Retina (tissue), 1 donor: Measurements from ENCODE around the gene TNRC6A.
"Not testable (repeated sequence)": the region's sequence is repeated elsewhere in the genome, so short reads cannot be mapped to it uniquely, and the experiment has no call there.

Source experiments
- DNase-seq: peaks from one replicate; pipeline ENCODE4 v3.0.0-alpha.2; 2016

Gene TNRC6A

GRCh38 chr16:24848065-24848464 is 118.6 kb downstream of the TNRC6A start:
- no peak for DNase-seq

GRCh38 chr16:24849641-24850040 is 120.2 kb downstream of the TNRC6A start:
- DNase-seq = no peak

- DNase-seq = no peak
Measured at GRCh38 chr16:24850289-24850938, 121.0 kb downstream of the TNRC6A start.

DNA sequence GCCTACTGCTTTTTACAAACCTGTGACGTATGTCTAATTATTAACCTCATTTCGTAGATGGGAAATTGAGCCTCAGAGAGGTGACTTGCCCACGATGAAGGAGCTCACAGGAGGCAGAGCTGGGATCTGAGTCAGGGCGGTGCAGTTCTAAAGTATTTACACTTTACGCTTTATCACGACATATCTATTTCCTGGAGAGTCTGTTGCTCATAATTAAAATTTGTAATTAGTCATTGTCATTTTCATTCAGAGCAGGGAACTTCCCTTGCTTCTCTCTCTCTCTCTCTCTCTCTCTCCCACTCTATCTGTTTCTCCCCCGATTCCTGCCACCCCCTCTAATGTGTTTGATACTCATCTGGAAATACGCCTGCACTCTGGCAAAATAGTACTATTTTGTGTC is 122.2 kb downstream of the TNRC6A start:
- no peak for DNase-seq

DNA sequence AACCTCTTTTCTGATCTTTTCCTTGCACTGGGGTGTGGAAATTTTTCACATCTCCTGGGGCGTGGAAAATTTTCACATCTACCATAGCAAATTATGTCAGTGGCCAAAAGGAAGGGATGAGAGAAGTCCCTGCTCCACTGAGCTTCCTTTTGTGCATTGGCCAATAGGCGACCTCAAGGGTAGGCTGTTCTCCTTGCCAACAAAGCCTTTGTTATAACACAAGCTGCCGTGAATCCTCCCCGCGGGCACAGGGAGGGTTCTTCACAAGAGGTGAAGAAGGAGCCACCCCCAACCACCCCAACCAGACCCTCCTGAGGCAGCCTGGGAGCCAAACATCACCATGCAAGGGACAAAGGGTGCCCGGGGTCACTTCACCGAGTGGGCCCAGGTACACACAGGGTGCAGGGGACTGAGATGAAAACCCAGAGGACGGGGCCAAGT is 122.8 kb downstream of the TNRC6A start:
- no peak for DNase-seq

DNA sequence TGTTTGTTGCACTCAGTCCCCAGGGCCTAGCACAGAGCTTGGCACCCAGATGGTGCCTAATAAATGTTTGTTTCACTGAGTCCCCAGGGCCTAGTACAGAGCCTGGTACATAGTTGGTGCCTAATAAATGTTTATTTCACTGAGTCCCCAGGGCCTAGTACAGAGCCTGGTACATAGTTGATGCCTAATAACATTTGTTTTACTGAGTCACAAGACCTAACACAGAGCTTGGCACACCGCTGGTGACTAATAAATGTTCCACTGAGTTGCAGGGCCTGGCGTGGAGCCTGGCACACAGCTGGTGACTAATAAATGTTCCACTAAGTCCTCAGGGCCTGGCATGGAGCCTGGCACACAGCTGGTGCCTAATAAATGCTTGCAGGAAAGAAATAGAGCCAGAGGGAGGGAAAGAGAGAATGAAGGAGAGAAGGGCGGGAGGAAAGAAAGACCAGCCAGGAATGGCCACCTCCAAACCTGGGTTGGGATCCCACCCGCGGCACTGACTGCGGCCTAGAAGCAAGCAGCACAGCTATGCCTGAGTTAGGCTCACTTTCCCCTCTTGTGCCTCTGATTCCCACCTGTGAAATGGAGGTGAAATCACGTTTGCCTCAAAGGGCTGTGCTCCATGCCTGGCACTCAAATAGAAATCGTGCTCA is 123.8 kb downstream of the TNRC6A start:
- DNase-seq = no peak

GRCh38 chr16:24853830-24854229 is 124.4 kb downstream of the TNRC6A start:
- peak; percentile 5 for DNase-seq

GRCh38 chr16:24854607-24855171 is 125.2 kb downstream of the TNRC6A start:
- no peak for DNase-seq

DNA sequence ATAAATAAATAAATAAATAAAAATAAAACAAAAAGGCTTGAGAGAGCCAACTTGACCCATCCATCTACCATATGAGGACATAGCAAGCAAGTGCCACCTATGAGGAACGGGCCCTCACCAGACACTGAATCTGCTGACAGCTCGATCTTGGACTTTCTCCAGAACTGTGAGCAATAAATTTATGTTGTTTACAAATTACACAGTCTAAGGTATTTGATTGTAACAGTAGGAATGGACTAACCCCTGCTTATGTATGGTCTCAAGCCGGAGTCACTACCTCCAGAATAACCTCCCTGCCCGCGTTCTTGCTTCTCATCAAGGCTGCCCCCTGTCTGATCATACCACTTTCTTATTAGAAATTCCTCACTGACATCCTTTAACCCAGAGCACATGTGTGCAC is 126.2 kb downstream of the TNRC6A start:
- DNase-seq = no peak

- not testable (repeated sequence) for DNase-seq
Measured at GRCh38 chr16:24856871-24857270, 127.4 kb downstream of the TNRC6A start.

- DNase-seq = peak; percentile 42
Measured at GRCh38 chr16:24858219-24859041, 129.0 kb downstream of the TNRC6A start.

- DNase-seq = no peak
Measured at GRCh38 chr16:24861461-24861860, 132.0 kb downstream of the TNRC6A start.

DNA sequence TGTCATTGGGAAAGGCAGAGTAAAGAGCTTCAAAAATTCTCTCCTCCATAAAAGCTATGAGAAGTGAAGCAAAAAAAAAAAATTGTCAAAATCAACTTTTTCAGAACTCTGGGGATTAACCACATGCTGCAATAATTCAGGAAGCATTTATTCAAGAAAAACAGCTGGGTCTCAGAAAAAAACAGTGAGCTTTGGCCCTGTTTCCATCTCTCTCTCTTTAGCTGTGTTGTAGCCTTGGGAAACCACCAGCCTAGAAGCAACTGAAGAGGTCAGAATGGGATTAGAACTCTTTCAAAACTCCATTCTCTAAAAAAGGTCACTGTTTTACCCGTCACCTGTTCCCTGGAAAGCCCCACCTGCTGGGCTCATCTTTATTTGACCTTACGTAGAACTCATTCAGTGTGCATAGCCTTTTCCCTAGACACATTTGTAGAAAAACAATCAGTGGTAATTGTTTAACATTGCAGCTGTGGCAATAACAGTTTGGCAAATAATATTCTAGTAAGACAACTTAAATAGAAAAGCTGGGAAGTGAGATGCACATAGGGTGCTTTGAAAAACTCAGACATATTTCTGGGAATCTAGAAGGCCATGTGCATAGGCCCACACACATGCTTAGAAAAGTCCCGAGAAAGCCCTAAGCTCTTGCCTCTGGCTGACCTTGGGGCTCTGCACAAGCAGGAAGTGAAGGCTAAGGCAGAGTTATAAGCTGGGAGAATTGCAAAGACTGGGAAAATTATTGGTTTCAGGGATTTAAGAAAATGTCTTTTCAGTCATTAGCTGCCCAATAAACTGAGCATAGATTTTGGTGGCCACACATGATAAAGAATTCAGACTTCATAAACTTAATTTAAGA is 134.4 kb downstream of the TNRC6A start:
- no peak for DNase-seq

DNA sequence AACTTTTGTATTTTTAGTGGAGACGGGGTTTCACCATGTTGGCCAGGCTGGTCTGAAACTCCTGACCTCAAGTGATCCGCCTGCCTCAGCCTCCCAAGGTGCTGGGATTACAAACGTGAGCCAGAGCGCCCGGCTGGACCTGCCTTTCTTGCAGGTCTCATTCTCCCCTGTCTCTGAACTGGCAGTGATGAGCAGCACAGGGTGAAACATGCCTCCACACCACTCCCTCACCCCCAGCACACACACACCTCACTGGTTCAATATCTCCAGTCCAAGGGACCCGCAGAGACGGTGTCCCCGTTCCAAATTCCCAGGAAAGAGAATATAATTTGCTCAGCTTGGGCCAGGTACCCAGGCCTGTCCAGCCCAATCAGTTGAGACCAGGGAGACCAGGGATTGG is 139.6 kb downstream of the TNRC6A start:
- DNase-seq = no peak

- no peak for DNase-seq
Measured at GRCh38 chr16:24871891-24872290, 142.4 kb downstream of the TNRC6A start.

- DNase-seq = no peak
Measured at GRCh38 chr16:24873028-24873427, 143.6 kb downstream of the TNRC6A start.

DNA sequence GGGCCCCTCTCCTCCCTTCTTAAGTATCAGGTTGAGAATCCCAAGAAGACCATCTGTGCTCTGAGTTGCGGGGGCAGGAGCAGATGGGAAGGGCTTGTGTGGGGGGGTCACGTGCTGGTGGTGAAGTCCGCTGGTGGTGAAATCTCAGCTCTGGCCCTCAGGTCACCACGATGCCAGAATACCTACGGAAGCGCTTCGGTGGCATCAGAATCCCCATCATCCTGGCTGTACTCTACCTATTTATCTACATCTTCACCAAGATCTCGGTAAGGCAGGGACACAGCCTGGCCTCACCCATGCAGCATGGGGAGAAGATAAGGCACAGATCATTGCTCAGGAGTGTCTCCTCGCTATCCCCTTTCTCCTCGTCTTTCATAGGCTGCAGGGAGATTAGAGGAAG is 146.0 kb downstream of the TNRC6A start:
- DNase-seq = no peak
